BLaER1 treated with 17β-estradiol and CSF1 and Interleukin-3, amounts not matched to agents 10 nM and 100 nM (cell line): ENCODE results near the gene NOS1.
A peak's percentile ranks its signal among the peaks of the same experiment; 100 is the strongest.

ENCODE experiments used
- H3K27ac ChIP-seq, 11 experiments: shearing (Covaris generic); formaldehyde crosslinking; 2 replicates each; pipeline ENCODE4 v1.8.1; 2022
- H3K27me3 ChIP-seq, 11 experiments: shearing (Covaris generic); formaldehyde crosslinking; 2 replicates each; pipeline ENCODE4 v1.8.1; 2022
- H3K36me3 ChIP-seq, 11 experiments: shearing (Covaris generic); formaldehyde crosslinking; 2 replicates each; pipeline ENCODE4 v1.8.1; 2022
- H3K4me1 ChIP-seq, 10 experiments: shearing (Covaris generic); formaldehyde crosslinking; 2 replicates each; pipeline ENCODE4 v1.8.1; 2022
- H3K4me2 ChIP-seq, 11 experiments: shearing (Covaris generic); formaldehyde crosslinking; 2 replicates each; pipeline ENCODE4 v1.8.1; 2022
- H3K4me3 ChIP-seq, 10 experiments: shearing (Covaris generic); formaldehyde crosslinking; 2 replicates each; pipeline ENCODE4 v1.8.1; 2022
- H3K9ac ChIP-seq, 11 experiments: shearing (Covaris generic); formaldehyde crosslinking; 2 replicates each; pipeline ENCODE4 v1.8.1; 2022
- H3K9me3 ChIP-seq, 11 experiments: shearing (Covaris generic); formaldehyde crosslinking; replicated peaks in 1 of 11; 2 replicates each; pipeline ENCODE4 v1.8.1; 2022
- H4K20me1 ChIP-seq, 11 experiments: shearing (Covaris generic); formaldehyde crosslinking; 2 replicates each; pipeline ENCODE4 v1.8.1; 2022
- Cebpa-rat ChIP-seq, 11 experiments: shearing (Covaris generic); IDR thresholded peaks; 2 replicates each; pipeline ENCODE4 v1.8.1; 2022

The NOS1 gene

DNA sequence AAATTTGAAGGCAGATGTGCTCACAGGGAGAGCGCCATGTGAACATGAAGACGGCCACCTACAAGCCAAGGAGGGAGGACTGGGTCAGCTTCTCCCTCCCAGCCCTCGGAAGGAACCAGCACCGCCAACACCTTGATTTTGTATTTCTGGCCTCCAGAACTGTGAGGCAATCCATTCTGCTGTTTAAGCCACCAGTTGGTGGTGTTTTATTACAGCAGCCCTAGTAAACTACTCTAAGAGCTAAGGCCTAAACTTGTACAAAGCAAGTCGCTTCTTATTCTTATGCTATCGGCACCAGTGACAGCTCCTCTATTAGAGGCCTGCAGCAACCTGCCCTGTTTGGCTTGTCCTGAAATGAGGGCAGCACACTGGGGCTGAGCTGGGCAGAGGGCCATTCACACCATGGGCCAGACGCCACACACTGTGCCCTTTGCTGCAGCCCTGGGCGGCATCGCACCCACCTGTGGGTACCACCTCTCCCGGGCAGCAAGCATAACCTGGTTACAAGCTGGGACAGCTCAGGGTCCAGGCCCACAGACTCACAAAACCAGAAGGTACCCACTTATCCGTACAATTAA lies 62.7 kb downstream of the NOS1 start:
- Histone ChIP-seq H3K9ac (no peak overlapping the region), H4K20me1 (no peaks in the 10 kb centered on the region), H3K4me2 (no peak overlapping the region), H3K4me3 (no peak overlapping the region), H3K9me3 (peaks cover 0 to 4% (median 0%) of the 10 kb centered on the region in 11 experiments; a peak in 2 of 22 replicates), H3K27ac (no peak overlapping the region), H3K27me3 (no peaks in the 10 kb centered on the region), H3K4me1 (peaks cover 0 to 11% (median 3%) of the 10 kb centered on the region in 10 experiments; a peak in 7 of 20 replicates), H3K36me3 (no peaks in the 10 kb centered on the region)
- TF ChIP-seq Cebpa-rat (IDR thresholded peaks at IDR 0.05), result no peak

DNA sequence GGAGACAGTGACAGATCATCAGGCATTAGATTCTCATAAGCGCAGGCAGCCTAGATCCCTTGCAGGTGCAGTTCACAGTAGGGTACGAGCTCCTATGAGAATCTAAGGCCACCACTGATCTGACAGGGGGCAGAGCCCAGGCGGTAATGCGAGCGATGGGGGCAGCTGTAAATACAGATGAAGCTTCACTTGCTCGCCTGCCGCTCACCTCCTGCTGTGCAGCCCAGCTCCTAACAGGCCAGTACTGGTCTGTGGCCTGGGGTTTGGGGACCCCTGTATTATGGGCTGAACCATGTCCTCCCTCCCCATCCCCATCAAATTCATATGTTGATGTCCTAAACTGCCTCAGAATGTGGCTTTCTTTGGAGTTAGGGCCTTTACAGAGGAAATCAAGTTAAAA lies 63.2 kb downstream of the NOS1 start:
- Histone ChIP-seq H3K27me3 (no peaks in the 10 kb centered on the region), H3K4me2 (no peak overlapping the region), H3K9me3 (peaks cover 0 to 4% (median 0%) of the 10 kb centered on the region in 11 experiments; a peak in 2 of 22 replicates), H3K4me3 (no peak overlapping the region), H3K27ac (no peak overlapping the region), H3K36me3 (no peaks in the 10 kb centered on the region), H4K20me1 (no peaks in the 10 kb centered on the region), H3K4me1 (peaks cover 0 to 8% (median 3%) of the 10 kb centered on the region in 10 experiments; a peak in 4 of 20 replicates), H3K9ac (no peak overlapping the region)
- TF ChIP-seq Cebpa-rat (IDR thresholded peaks at IDR 0.05), result no peak

DNA sequence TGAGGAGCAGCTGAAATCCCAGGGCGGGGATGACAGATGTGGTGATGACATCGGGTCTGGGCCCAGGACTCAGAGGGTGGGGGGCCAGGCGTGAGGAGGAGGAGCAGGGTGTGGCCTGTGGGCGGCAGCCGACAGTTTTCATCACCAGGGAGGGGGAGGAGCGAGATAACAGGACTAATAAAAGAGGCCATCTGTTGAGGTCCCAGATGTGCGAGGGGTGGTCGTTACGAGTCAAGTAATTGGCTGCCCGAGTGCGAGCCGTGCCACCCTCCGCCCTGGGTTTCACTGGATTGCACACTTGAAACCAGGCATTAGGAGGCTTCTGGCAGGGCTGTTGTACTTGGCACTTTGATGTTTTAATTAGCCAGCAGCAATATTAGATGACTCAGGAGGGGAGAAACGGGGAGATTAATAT lies 67.2 kb downstream of the NOS1 start:
- Histone ChIP-seq H3K9me3 (peaks cover 0 to 4% (median 0%) of the 10 kb centered on the region in 11 experiments; a peak in 2 of 22 replicates), H3K27ac (no peak overlapping the region), H4K20me1 (no peaks in the 10 kb centered on the region), H3K27me3 (no peaks in the 10 kb centered on the region), H3K4me1 (peaks cover 0 to 8% (median 3%) of the 10 kb centered on the region in 10 experiments; a peak in 4 of 20 replicates), H3K4me3 (no peak overlapping the region), H3K9ac (no peak overlapping the region), H3K4me2 (peak overlapping the region in 3 of 11 experiments; percentile 1 to 12 (median 10); a peak in 1 of 22 replicates), H3K36me3 (no peaks in the 10 kb centered on the region)
- no peak for TF ChIP-seq Cebpa-rat (IDR thresholded peaks at IDR 0.05)

DNA sequence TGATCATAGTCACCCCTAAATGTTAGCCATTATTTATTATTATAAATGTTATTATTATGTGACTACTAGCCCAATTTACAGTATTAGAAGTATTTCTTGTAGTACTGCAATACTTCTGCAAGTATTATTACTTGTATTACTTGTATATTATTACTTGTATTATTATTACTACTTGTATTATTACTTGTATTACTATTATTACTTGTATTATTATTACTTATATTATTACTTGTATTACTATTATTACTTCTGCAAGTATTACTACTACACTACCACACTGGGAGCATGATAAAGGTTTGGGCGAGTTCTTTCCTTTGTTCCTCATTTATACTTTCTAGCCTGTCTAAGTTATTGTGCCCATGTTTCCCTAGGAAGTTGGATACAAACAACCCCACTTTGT lies 67.9 kb downstream of the NOS1 start:
- H3K36me3 ChIP-seq, result no peaks in the 10 kb centered on the region
- H3K27me3 ChIP-seq, result no peaks in the 10 kb centered on the region
- no peak overlapping the region for H3K9ac ChIP-seq
- no peak overlapping the region for H3K4me3 ChIP-seq
- peaks cover 0 to 4% (median 0%) of the 10 kb centered on the region in 11 experiments; a peak in 2 of 22 replicates for H3K9me3 ChIP-seq
- no peak for TF ChIP-seq Cebpa-rat (IDR thresholded peaks at IDR 0.05)
- peaks cover 0 to 8% (median 3%) of the 10 kb centered on the region in 10 experiments; a peak in 4 of 20 replicates for H3K4me1 ChIP-seq
- H4K20me1 ChIP-seq, result no peaks in the 10 kb centered on the region
- no peak overlapping the region for H3K27ac ChIP-seq
- no peak overlapping the region for H3K4me2 ChIP-seq

DNA sequence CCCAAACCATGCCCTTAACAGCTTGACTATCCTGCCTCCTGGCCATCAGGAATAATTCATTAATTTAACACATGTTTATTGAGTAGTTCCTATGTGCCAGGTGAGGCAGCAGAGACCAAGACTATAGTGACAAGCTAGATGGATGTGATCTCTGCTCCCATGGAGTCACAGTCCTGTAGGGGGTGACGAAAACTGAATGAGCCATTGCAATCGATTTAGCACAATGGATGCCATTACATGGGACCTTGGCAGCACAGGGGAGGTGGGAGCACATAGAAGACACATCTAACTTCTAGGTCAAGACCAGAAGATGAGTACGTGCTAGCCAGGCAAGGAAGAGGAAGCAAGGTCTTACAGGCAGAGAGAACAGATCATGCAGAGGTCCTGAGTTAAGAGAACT lies 68.7 kb downstream of the NOS1 start:
- Histone ChIP-seq H3K4me2 (no peak overlapping the region), H3K36me3 (no peaks in the 10 kb centered on the region), H3K27ac (no peak overlapping the region), H3K9ac (no peak overlapping the region), H4K20me1 (no peaks in the 10 kb centered on the region), H3K4me3 (no peak overlapping the region), H3K27me3 (no peaks in the 10 kb centered on the region), H3K4me1 (peaks cover 0 to 8% (median 3%) of the 10 kb centered on the region in 10 experiments; a peak in 4 of 20 replicates), H3K9me3 (peaks cover 0 to 4% (median 0%) of the 10 kb centered on the region in 11 experiments; a peak in 2 of 22 replicates)
- no peak for TF ChIP-seq Cebpa-rat (IDR thresholded peaks at IDR 0.05)

DNA sequence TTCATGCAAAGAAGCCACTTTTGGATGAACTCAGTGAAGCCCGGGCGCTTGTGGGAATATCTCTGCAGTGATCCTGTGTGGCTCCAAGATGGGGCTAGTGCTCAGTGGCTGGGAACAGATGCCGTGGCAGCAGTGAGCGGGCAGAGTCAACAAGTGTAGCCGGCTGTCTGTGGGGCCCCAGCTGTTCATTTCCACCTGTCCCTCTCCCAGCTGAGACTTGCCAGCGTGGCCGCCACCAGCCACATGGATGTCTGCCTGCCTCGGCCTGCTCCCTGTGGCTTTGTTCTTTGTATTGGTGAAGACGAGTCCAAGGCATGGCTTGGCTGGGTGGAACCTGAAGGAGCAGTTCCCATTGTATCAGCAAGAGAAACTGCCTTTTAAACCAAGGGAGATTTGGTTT lies 77.3 kb downstream of the NOS1 start:
- no peak overlapping the region for H3K4me2 ChIP-seq
- no peak overlapping the region for H3K27ac ChIP-seq
- peaks cover 0 to 9% (median 0%) of the 10 kb centered on the region in 10 experiments; a peak in 6 of 20 replicates for H3K4me1 ChIP-seq
- H3K36me3 ChIP-seq, result no peaks in the 10 kb centered on the region
- H3K9me3 ChIP-seq, result no peaks in the 10 kb centered on the region
- TF ChIP-seq Cebpa-rat (IDR thresholded peaks at IDR 0.05), result no peak
- H3K9ac ChIP-seq, result no peak overlapping the region
- no peaks in the 10 kb centered on the region for H3K27me3 ChIP-seq
- no peaks in the 10 kb centered on the region for H4K20me1 ChIP-seq
- H3K4me3 ChIP-seq, result no peak overlapping the region

DNA sequence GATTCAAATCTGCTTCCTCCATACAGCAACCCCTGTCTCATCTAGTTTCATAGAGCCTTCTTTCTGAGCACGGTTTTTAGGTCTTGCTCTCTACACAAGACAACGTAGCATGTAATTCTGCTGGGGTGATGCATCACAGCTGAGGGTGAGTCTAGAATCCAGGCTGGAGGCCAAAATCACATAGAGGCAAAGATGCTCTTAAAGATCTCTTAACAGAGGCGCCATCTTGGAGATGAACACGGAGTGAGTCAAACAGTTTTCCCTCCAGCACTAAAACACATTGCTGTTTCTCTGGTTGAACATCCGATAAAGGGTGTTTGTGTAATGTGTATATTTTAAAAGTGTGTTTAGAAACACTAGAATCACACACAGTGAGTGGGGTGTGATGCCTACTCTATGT lies 78.9 kb downstream of the NOS1 start:
- H3K27ac ChIP-seq, result no peak overlapping the region
- no peaks in the 10 kb centered on the region for H4K20me1 ChIP-seq
- TF ChIP-seq Cebpa-rat (IDR thresholded peaks at IDR 0.05), result no peak
- no peaks in the 10 kb centered on the region for H3K36me3 ChIP-seq
- no peak overlapping the region for H3K9ac ChIP-seq
- H3K4me1 ChIP-seq, result peaks cover 0 to 9% (median 0%) of the 10 kb centered on the region in 10 experiments; a peak in 6 of 20 replicates
- H3K27me3 ChIP-seq, result no peaks in the 10 kb centered on the region
- H3K4me2 ChIP-seq, result no peak overlapping the region
- H3K4me3 ChIP-seq, result no peak overlapping the region
- no peaks in the 10 kb centered on the region for H3K9me3 ChIP-seq

DNA sequence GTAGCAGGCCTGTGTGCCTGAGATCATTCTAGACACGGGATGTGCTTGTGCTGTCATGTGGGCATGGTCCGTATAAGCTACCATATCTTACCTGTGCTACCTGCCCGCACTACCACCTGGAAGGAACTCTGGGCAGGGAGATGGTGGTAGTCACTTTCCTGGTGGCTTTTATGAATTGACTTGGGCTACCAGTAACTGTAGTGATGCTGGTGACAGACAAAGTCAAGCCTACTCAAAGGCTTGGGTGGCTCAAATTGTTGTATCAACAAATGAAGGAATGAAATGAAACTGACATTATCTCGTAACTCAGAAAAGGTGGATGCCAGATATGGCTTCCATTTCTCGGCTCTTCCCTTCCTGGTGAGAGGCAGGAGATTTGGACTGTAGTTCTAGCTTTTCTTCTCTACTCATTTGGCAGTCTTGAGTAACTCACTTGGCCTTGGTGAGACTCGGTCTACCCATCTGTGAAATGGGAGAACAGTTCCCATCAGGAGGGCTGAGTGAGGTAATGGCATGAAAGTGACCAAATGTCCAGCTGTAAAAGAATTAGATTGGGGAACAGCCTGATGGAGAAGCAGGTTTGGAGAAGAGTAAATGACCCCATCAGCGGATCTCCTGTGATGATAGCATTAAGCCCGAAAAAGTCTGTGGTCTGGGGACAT lies 81.3 kb downstream of the NOS1 start:
- Histone ChIP-seq H3K4me2 (peak overlapping the region in 3 of 11 experiments; percentile 6 to 29 (median 11); a peak in 2 of 22 replicates), H3K27ac (no peak overlapping the region), H3K27me3 (no peaks in the 10 kb centered on the region), H3K9ac (no peak overlapping the region), H3K36me3 (no peaks in the 10 kb centered on the region), H3K4me1 (peaks cover 0 to 9% (median 0%) of the 10 kb centered on the region in 10 experiments; a peak in 6 of 20 replicates), H3K9me3 (no peaks in the 10 kb centered on the region), H4K20me1 (no peaks in the 10 kb centered on the region), H3K4me3 (no peak overlapping the region)
- no peak for TF ChIP-seq Cebpa-rat (IDR thresholded peaks at IDR 0.05)

DNA sequence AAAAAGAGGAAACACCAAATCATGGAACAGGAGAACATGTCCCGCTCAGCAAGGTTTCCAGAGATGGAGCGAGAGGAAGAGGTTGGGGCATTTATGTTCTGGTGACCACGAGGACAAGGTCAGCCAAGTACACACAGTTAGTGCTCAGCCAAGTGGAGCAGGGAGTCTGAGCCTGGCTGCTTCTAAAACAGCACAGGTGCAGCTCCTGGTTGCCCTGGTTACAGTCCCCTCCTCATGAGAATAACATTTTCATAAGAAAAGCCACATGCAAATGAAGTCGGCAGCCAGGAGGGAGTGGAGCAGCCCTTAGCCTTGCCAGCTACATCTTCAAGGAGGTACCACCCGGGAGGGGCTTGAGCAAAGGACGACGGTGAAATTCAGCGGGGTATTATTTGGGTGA lies 81.8 kb downstream of the NOS1 start:
- peak overlapping the region in 3 of 11 experiments; percentile 6 to 29 (median 11); a peak in 3 of 22 replicates for H3K4me2 ChIP-seq
- TF ChIP-seq Cebpa-rat (IDR thresholded peaks at IDR 0.05), result no peak
- H3K36me3 ChIP-seq, result no peaks in the 10 kb centered on the region
- H3K9me3 ChIP-seq, result no peaks in the 10 kb centered on the region
- no peak overlapping the region for H3K9ac ChIP-seq
- H3K4me1 ChIP-seq, result peaks cover 0 to 9% (median under 1%) of the 10 kb centered on the region in 10 experiments; a peak in 8 of 20 replicates
- no peak overlapping the region for H3K4me3 ChIP-seq
- H3K27me3 ChIP-seq, result no peaks in the 10 kb centered on the region
- no peaks in the 10 kb centered on the region for H4K20me1 ChIP-seq
- no peak overlapping the region for H3K27ac ChIP-seq
